Activated gamma-delta T cell (primary cell): Measurements from ENCODE around the gene TAC1.
"Not testable (repeated sequence)": the region's sequence is repeated elsewhere in the genome, so short reads cannot be mapped to it uniquely, and the experiment has no call there.

Experiments
- DNase-seq: peaks from one replicate; lab custom pipeline; 2025; lab: John Stamatoyannopoulos, UW
- total RNA-seq, 2 donors: gene quantifications; one replicate each; lab custom pipeline; 2026; lab: John Stamatoyannopoulos, UW

The TAC1 gene, protein sequence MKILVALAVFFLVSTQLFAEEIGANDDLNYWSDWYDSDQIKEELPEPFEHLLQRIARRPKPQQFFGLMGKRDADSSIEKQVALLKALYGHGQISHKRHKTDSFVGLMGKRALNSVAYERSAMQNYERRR
- 0.04 to 0.05 reads per million in 2 donors for total RNA-seq

DNA sequence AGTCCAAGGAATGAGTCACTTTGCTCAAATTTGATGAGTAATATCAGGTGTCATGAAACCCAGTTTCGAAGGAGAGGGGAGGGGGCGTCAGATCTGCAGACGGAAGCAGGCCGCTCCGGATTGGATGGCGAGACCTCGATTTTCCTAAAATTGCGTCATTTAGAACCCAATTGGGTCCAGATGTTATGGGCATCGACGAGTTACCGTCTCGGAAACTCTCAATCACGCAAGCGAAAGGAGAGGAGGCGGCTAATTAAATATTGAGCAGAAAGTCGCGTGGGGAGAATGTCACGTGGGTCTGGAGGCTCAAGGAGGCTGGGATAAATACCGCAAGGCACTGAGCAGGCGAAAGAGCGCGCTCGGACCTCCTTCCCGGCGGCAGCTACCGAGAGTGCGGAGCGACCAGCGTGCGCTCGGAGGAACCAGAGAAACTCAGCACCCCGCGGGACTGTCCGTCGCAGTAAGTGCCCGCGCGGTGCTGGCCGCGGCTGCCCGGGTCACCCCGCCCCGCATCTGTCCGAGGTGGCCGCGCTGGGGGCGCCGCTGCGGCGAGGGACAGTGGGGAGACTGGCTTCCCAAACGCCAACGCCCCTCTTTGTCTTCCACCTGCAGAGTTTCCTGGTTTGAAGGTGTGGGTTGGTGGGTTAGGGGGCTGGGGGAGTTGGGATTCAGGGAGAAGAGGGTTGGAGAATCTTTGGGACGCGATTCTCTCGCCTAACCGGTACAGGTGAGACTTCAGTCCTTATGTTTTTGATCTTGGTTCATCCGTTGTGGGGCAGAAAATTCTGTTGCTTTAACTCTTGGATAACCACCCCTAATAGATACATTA lies at the start of gene TAC1:
Gene TAC1, plus strand, starts transcription at position 351 of the 829 bp plus-strand sequence. CDS start 527 bp downstream, outside the sequence.
- DNase-seq: no peak

DNA sequence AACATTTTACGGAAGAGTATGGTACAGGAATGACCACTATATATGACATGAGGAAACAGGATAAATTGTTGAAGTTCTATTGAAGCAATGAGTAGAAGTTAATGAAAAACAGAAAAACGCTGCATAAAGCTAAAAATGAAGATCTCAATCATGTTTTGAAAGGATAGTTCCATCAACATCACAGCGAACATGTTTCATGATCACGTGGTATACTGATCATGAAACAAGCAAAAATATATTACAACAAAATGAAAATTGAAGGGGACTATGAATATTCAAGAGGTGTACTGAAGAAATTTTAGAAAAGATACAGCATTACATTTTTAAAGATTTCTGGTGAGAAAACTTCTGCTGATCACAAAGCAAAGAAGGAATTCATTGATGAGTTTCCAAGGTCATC lies 45.9 kb upstream of the TAC1 start:
- DNase-seq: no peak

DNA sequence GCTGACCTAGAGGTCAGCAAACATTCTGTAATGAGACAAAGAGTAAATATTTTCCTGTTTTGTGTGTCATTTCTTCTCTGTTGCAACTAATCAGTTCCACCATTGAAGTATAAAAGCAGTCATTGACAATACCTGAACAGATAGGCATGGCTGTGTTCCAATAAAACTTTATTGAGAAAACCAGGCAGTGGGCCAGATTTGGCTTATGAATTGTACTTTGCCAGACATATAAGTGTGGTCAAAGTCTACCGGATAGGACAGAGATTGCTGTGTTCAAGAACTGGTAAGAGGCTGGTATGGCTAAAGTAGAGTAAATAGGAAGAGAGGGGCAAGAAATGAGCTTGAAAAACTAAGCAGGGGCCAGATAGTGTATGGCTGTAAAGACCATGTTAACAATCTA lies 38.3 kb upstream of the TAC1 start:
- no peak for DNase-seq

DNA sequence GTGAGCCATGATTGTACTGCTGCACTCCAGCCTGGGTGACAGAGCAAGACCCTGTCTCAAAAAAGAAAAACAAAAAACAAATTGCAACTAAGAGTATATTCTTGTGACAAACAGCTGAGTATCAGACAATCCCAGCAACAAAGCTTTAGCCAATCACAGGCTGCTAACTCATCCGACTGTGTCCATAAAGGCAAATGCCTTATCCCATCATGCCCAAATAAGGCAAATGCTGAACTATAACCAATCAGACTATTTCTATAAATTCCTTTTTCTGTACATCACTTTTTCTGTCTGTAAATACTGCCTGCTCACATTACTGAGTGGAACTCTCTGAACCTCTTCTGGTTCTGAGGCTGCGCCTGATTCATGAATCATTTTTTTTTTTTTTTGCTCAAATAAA lies 37.5 kb upstream of the TAC1 start:
- no peak for DNase-seq

DNA sequence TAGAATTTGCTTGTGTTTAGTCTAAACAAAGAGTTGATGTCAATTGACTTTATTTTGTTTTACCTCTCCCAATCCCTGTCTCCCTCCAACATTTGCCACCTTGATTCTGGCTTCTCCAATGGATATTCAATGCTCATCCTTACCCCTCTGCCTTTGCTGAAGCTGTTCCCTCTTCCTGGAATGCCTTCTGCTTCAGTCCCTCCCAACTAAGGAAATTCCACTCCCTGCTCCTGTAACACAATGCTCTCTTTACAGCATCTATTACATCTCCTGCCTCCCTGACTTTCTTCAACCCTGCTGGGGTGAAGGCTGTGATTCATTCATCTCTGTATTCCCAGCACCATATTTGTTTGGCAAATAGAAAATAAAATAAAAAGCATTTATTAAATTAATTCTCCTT lies 34.5 kb upstream of the TAC1 start:
- no peak for DNase-seq

DNA sequence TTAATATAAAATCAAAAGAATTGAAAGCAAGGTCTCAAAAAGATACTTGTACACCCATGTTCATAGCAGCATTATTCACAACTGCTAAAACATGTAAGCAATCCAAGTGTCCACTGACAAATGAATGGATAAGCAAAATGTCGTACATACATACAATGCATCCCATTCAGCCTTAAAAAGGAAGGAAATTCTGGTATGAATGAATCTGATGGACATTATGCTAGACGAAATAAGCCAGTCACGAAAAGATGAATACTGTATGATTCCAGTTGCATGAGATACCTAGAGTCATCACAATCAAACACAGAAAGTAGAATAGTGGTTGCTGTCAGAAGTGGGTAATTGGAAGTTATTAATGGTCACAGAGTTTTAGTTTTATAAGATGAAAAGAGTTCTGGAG lies 9.5 kb upstream of the TAC1 start:
- no peak for DNase-seq

DNA sequence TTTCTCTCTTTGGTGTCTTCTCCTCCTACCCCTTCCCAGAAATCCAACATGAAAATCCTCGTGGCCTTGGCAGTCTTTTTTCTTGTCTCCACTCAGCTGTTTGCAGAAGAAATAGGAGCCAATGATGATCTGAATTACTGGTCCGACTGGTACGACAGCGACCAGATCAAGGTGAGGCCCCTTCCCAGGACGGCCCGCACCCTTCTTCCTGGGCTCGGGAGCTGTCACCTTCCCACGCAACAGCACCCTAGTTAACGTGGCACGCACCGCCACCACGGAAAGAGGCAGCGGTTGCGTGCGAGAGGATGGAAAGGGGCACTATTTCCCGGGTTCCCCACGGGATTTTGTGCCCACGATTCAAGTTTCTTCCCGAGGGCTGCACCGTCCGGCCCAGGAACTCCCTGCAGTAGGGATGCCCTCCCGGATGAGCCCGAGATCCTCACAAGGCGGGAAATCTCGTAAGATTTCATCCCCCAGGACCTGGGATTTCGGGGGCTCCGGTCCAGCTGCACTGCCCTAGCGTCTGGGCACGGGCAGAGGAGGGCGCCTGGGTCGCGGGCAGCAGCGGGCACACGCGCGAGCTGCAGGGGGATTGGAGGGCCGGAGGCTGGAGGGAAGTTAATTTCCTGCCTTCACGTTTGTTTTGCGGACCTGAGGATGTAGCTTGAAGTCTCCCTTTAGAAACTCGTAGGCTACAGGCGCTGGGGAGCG lies 834 bp downstream of the TAC1 start:
- no peak for DNase-seq

DNA sequence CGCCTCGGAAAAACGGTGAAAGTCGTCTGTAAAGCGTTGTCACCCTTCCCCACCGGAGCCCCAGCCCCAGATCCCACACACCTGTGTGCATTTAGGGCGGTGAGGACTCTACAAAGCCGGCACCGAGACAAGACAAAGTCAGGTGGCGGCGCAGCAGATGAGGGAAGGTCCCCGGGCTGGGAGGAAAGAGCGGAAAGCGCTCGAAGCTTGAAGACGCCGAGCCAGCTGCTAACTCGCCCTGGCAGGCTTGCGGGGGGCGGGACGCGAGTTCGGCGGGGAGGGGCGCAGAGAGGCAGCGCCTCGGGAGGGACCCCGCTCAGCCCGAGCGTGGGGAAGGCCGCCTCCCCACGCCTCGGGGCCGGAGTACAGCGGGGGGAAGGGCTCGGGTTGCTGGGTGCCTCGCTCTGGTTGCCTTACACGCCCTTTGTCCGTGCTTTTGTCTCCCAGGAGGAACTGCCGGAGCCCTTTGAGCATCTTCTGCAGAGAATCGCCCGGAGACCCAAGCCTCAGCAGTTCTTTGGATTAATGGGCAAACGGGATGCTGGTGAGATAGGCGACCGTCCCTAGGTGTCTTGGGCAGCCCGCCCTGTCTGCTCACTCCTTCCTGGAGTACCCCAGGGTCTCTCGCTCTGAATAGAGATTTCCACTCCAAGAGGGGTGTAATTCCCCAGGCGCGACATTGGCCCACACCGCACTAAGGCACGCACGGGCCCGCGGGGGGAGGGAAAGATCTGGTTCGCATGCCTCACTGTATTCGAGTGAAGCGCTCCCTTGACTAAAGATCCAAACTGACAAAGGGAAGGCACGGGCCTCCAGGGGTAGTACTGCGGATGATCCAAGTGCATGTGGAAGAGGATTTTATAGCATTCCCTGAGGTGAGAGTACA lies 1.6 kb downstream of the TAC1 start:
- DNase-seq: no peak

DNA sequence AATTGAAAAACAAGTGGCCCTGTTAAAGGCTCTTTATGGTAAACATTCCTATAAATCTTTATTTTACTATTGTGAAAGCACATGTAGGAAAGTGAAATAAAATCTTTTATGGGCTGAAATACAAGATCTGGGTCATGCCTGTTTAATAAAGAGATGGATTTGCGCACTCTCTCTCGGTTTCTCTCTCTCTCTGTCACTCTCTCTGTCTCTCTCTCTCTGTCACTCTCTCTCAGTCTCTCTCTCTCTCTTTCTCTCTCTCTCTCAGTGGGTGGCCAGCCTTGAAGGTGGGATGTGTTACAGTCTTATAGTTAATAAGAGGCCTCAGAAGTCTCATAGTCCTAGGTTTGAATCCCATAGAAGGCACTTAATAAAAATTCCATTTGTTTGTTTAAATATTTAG lies 2.4 kb downstream of the TAC1 start:
- no peak for DNase-seq

DNA sequence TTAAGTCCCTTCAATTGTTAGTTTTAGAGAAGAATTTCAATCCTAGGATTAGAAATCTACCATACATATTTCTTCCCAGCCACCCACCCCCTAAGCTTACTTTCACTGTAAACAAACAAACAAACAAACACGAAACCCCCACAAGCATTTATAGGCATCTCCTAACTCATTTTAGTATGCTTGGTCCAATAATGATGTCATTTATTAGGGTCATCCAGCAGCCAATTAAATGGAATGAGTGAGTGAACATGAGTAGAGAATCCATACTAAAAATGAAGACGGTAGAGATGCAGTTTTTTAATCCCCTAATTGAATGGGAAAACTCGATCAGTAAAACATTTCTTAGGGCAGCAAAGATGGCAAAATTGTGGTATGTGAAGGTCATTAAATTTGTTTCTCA lies 3.2 kb downstream of the TAC1 start:
- DNase-seq: no peak

DNA sequence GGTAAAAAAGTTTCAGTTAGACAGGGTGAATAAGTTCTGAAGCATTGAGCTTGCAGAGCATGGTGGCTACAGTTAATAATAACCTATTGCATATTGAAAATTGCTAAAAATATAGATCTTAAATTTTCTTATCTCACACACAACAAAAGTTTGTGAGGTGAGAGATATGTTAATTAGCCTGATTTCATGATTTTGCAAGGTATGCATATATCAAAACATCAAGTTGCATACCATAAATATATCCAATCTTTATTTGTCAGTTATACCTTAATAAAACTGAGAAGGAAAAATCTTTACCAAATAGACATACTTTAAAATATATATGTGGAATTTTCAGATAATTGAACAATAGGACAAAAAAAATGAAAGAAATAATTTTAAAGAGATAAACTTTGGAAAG lies 16.6 kb downstream of the TAC1 start:
- DNase-seq: no peak

DNA sequence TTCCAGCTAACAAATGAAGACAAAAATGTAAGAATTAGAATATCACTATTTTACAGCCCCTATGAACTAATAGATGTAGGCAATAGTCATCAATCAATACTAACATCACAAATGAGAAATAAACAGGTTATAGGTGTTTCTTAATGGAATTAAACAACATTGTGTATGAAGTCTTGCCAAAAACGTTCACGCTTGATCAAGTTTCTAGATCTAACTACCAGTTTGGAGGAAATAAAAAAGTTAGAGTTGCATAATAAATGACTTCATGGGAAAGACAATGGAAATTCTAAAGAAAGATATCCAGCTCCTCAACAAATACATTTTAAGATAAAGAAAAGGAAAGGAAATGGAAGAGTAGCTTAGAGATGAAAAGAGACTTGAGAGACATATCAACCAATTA lies 19.7 kb downstream of the TAC1 start:
- no peak for DNase-seq

DNA sequence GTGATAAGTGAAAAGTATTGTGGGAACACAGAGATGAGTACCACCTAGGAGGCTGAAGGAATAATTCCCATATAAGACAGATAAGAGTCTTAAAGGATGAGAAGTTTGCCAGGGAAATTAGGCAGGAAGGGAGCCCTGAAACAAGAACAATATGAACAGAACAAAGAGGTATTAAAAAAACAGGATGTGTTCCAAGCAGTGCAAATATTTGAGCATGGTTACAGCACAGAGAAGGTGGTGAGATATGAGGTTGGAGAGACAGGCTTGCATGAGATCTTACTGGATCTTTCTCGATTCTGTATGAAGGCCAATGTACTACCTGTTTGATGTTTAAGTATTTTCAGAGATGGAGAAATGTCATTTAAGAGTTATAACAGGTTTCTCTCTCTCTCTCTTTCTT lies 20.3 kb downstream of the TAC1 start:
- DNase-seq: no peak

DNA sequence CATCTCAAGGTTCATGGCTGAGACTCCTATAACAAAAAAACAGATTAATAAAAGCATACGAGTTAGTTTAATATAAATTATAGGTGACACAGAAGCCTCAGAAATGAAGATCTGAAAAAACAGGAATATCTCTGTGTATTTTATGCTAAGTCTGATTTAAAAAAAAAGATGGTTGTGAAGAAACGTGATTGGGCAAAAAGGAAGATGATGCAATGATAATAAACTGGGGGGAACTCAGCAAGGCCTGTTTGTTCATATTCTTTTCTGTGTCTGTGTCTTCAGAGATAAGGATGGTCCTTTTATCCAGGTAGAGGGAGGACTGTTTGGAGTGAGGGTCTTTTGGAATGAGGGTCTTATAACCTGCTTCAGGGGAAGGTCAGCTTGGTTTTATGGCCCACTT lies 25.9 kb downstream of the TAC1 start:
- no peak for DNase-seq

DNA sequence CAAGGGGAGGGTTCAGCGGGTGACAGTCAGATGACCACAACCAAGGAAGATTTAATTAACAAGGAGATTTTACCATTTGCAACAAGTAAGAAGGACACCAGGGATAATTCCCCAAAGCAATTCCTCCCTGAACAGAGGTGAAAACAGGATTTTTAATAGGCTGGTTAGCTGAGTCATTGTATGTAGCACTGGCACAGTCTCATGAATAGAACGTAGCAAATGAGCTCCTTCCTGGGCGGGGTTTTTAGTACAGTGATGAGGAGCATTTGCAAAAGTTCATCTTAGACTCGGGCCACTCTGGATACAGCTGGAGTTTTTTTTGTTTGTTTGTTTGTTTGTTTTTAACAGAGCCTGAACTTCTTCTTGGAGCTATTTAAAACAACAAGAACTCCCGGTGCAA lies 39.0 kb downstream of the TAC1 start:
- DNase-seq: no peak

DNA sequence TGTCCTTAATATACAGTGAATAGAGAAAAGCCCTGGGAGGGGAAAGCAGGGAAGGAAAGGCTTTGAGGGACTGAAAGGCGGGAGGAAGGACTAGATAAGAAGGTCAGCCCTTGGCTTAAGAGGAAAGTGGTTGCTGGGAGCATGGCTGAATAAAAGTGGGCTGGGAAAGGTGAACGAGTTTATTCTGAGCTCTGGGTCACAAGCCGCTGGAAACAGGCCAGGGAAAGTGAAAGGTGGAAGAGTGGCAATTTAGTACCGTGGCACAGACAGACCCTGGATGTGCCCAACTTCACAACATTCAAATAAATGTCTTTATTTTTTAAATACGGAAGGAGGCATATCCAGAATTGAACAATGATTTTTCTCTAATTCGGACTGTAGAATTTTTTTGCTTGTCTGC lies 39.7 kb downstream of the TAC1 start:
- no peak for DNase-seq

DNA sequence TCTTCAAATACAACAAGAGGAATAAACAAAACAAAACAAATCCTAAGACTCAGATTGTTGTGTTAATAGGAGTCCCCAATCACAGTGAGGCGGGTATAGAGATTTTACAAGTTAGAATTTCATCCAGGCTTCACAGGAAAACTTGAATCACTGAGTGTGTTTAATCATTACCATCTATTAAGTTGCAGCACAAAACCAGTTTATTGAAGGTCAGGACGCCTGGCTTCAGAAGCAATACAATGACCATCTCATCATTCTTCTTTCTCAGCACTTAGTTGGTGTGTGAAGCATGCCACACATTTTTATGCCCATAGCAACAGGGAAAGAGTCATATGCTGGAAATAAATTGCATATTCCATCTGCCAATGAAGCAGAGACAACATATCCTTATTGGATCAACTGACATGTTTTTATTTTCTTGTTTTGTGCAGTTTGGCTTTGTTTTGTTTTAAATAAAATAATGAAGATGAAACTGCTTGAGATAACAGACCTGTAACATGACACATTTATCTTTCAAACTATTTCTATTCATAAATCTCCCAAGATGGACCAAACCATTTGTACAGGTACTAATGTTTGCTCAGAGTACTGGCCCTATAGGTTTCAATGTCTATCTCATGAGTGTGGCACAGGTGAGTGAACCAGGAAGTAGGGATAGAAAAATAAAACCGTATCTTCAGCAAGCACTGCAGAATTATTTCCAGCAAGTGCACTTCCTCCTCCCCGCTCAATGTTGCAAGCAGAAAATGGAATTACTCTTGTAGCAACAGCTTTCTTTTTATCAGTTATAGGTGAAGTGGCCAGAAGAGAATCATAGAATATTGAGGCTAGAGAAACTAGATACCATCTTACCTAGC lies 40.4 kb downstream of the TAC1 start:
- DNase-seq: no peak

DNA sequence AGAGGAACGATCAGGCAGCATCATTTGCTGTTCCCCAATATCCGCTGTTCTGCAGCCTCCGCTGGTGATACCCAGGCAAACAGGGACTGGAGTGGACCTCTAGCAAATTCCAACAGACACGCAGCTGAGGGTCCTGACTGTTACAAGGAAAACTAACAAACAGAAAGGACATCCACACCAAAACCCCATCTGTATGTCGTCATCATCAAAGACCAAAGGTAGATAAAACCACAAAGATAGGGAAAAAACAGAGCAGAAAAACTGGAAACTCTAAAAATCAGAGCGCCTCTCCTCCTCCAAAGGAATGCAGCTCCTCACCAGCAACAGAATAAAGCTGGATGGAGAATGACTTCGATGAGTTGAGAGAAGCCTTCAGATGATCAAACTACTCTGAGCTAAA lies 54.5 kb downstream of the TAC1 start:
- DNase-seq: not testable (repeated sequence)
